ENCODE data around the gene METTL15.
"Not testable (repeated sequence)": the region's sequence is repeated elsewhere in the genome, so short reads cannot be mapped to it uniquely, and the experiment has no call there.

METTL15 gene

GRCh38 chr11:28223577-28223976 lies 115.4 kb downstream of the METTL15 start:
- no peak for DNase-seq

GRCh38 chr11:28223994-28224393 lies 115.8 kb downstream of the METTL15 start:
- DNase-seq: no peak

DNA sequence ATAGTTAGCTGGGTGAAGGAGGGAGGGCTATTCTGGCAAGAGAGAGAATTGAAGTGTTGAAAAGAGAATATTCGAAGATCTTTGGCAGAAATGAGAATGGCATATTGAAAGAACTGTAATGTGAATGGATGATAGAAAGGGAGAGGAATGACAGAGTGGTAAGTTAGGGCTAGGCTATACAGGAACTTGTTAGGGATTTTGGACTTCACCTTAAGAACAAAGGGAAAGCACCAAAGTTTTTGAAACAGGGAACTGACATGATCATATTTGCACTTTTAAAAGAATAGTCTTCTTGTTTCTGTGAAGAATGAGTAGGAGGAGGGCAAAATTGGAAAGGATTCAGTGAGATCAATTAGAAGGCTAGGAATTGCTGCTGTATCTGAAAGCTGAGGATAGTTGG lies 119.3 kb downstream of the METTL15 start:
- DNase-seq: no peak

DNA sequence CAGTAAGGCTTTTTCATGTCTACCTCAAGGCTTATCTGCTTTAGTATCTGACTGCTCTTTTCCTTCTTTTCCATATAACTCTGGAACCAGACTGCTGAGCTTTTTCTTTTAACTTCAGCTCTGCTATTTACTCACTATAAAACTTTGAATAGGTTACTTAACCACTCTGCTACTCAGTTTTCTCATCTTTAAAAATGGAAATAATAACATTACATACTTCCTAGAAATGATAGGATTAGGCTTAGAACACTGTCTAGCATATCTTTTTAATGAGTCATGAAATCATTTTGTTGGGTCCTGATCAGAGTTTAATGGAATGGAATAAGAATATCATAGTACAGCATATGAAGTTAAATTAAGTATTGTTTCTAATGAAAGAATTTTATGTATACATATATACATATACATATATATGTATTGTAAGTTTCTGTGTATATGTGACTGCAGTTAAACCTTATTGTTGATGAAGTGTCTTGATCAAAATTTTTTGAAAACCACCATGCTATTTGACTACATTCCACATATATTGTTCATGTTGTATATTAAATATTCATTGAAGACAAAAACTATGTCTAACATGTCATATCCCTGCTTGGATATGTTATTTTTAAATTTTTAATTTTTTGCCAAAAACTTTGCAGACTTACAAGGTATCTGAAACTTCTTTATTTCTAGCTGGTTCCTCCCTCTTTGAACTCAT lies 120.2 kb downstream of the METTL15 start:
- DNase-seq: no peak

GRCh38 chr11:28231475-28231874 lies 123.3 kb downstream of the METTL15 start:
- DNase-seq: no peak

- no peak for DNase-seq
Observed at GRCh38 chr11:28232649-28233048, 124.5 kb downstream of the METTL15 start.

DNA sequence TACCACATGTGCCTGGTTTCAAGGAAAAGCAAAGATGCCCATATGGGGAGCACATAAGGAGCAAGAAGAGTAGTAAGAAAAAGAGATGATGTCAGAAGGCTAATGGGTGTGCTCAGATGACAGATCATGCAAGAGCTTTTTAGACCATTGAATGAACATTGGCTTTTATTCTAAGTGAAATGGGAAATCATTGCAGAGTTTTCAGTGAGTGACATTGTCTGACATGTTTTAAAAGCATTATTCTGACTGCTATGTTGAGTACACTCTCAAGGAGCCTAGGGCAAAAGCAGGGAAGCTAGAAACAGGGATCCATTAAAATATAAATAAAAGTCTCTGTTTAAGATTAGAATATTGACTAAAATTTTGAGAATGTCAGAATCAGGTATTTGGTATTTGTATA lies 133.6 kb downstream of the METTL15 start:
- DNase-seq: no peak

- no peak for DNase-seq
Observed at GRCh38 chr11:28242596-28242995, 134.4 kb downstream of the METTL15 start.

- DNase-seq: no peak
Observed at GRCh38 chr11:28243061-28243460, 134.9 kb downstream of the METTL15 start.

GRCh38 chr11:28243581-28243980 lies 135.4 kb downstream of the METTL15 start:
- DNase-seq: no peak

DNA sequence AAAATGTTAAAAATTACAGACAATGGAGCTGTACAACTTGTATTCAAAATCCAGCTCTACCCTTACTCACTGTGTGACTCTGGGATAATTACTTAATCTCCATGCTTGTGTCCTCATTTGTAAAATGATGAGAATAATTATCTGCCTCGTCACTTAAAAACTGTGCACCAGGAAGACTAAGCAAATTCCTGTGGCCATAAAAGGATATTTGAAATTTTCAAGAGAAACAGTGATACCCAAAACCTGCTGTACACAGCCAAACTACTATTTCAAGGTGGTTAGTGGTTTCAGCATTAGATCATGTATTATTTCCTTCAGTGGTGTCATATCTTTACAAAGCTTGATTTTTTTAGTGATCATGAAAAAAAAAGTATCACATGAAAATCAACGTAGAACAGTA lies 136.9 kb downstream of the METTL15 start:
- no peak for DNase-seq

DNA sequence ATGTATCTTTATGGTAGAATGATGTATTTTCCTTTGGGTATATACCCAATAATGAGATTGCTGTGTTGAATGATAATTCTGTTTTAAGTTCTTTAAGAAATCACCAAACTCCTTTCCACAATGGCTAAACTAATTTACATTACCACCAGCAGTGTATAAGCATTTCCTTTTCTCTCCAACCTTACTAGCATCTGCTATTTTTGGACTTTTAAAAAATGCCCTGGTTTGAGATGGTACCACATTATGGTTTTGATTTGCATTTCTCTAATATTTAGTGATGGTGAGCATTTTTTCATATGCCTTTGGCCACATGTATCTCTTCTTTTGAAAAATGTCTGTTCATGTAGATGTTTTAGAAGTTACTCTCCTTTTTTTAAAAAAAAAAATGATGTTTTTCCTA lies 142.0 kb downstream of the METTL15 start:
- DNase-seq: no peak

DNA sequence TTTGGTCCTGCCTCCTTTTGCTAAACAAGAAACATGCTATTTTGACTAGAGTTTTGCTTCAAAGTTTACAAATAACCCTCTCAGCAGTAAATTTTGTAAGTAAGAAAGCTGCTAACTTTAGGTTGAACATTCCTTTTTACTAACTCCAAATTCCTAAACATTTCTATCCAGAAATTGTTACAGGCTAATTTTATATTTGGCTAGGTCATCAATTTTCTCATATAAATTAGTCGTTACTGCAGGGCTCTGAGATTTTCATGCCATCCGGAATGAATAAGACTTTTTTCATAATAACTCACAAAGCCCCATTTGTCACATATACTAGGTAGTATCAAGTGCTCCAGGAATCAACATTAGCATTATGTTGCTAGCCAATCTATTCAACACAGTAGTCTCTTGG lies 143.1 kb downstream of the METTL15 start:
- no peak for DNase-seq

DNA sequence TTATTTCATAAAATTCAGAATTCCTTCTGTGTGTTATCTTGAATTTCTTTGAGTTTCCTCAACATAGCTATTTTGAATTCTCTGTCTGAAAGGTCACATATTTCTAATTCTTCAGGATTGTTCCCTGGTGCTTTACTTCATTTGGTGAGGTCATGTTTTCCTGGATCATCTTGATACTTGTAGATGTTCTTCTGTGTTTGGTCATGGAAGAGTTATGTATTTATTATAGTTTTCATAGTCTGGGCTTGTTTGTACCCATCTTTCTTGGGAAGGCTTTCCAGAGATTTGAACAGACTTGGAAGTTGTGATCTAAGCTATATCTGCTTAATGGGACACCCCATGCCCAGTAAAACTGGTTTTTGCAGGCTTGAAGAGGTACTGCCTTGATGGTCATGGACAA lies 149.6 kb downstream of the METTL15 start:
- DNase-seq: no peak

DNA sequence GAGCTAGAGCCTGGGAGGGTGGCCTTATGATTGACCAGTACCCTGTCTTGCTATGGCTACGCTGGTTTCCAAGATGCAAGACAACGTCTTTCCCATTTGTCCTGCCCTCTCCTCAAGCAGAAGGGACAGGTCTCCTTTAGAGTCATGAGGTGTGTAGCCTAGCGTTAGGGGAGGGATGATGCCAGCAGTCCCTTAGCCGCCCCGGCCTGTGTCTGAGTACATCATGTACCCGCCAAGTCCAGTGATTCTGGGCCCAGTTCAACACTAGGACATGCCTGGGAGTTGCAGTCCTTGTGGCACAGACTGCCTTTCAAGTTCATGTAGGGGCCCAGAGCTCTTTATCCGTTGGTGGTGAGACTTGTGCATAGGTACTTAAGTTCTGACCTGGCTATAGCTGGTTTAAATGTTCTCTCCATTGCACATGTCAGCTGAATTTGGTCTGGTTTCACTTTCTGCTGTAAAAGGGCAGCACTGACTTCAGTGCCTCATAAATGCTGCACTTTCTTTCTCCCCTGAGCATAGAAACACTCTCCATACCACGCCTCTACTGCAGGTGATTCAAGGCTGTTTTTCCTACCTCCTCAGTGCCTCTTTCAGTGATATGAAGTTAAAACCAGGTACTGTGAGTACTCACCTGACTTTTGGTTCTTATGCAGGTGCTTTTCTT lies 151.1 kb downstream of the METTL15 start:
- DNase-seq: no peak

DNA sequence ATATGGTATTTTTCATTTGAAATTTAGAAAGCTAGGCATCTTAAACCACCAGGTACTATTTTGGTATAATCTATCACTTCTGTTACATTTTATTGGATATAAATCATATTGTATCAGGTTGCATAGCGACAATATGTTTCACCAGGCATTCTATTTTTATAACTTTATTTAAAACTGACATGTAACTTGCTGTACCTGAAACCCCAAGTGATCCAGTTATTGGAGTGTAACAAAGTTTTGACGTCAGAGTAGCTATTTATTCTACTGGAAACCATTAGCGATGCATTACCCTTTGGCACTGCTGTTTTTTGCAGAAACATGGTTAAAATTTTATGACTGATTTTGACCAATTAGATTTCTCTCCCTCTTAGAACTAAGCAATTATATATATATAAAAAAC lies 160.7 kb downstream of the METTL15 start:
- DNase-seq: no peak

DNA sequence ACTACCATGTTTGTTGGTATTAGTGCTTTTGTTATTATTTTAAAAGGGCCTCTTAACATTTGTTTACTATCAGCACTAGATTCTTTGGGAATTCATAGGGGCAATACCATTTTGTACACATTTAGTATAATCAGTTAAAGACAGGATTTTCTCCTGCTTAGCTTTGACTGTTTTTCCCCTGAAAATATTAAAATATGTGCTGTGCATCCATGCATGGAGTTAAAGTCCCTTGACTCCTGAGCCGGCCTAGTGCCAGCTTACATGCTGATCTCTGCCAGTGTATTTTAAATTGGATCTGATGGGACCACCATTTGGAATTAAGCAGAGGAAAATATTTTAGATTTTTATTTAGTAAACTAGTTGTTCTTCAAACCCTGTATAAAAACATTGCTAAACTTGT lies 161.4 kb downstream of the METTL15 start:
- DNase-seq: no peak

- not testable (repeated sequence) for DNase-seq
Observed at GRCh38 chr11:28272247-28272646, 164.1 kb downstream of the METTL15 start.

DNA sequence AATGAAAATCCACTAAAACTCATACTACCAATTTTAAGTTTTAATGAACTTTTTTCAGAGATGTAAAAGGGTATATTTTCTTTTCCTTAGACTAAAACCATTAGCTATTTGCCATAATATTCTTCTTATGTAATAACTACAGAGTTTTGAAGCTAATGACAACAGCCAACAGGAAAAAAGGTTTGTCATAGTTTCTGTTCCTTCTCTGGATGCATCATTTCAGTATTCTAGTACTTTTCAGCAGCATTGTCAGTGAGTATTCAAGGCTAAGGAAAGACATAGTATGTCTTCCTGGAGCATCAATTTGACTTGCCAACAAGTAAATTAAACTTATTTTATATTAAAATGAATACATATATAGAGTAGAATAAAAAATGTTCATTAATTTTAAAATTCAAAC lies 166.0 kb downstream of the METTL15 start:
- no peak for DNase-seq

DNA sequence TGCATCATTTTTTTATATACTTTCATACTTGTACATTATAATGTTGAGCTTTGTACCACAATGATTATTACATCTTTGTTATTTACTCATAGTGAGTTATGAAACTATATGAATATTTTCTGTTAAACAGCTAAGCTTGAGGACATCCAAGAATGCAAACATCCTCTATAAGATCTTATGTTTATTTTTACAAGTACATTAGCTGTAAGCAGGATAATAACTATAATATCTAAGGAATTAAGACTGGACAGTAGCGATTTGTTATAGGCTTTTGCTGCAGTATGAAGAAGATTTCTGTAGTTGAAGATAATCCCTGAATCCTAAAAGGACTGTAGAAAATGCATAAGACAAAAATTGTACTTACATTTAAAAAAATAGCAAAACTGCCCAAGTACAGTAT lies 176.0 kb downstream of the METTL15 start:
- DNase-seq: no peak

- DNase-seq: no peak
Observed at GRCh38 chr11:28289444-28289843, 181.3 kb downstream of the METTL15 start.

GRCh38 chr11:28290995-28291394 lies 182.8 kb downstream of the METTL15 start:
- not testable (repeated sequence) for DNase-seq

GRCh38 chr11:28296426-28296825 lies 188.2 kb downstream of the METTL15 start:
- DNase-seq: no peak

DNA sequence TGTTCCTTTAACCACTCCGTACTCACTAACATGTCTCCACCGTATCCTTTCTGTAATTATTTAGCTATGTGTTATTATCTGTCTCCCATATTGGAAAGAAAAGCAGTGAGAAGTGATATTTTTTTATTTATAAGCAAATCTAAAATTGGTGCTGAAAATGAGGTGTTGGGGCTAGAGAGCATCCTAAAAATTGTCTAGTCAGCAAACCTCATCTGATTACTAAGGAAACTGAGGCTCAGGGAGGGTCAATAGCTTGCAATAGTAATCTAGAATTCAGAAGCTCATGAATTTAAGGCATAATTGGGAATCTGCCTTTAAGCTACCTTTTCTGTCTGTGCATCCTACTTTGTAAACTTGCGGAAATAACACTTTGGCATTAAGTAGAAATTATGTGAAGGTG lies 190.0 kb downstream of the METTL15 start:
- DNase-seq: no peak

All from NCI-H2081 (cell line).